Measurements from ENCODE around the gene PPP1R14B. TPM values are rescaled to one million over a fixed set of nuclear protein-coding genes. Genes with fewer than 3 reads are reported as not detected.
A peak's percentile ranks its signal among the peaks of the same experiment; 100 is the strongest.

The PPP1R14B gene
- total RNA-seq, 1 experiment from 2014 or later, result 413 TPM

DNA sequence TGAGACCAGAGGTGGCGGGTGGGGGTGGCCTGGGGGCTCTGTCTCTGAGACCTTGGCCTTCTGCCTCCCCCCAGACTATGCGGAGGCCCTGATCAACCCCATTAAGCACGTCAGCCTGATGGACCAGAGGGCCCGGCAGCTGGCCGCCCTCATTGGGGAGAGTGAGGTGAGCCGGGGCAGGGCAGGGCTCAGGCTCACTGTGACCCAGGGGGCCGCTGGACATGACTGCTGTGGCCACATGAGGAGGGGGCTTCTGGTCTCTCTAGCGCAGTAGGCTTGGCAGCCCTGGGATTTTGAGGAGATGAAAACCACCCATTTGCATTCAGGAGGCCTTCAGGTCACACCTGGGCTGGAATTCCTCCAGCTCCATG is 17.2 kb upstream of the PPP1R14B start:
- no peak for DNase-seq (ENCODE audit: low read depth)
- in situ Hi-C loops (cut with HindIII; ENCODE audit: low pct_unique_long_range_greater_than_20kb, low sequenced_read_pairs), result no loop called here

DNA sequence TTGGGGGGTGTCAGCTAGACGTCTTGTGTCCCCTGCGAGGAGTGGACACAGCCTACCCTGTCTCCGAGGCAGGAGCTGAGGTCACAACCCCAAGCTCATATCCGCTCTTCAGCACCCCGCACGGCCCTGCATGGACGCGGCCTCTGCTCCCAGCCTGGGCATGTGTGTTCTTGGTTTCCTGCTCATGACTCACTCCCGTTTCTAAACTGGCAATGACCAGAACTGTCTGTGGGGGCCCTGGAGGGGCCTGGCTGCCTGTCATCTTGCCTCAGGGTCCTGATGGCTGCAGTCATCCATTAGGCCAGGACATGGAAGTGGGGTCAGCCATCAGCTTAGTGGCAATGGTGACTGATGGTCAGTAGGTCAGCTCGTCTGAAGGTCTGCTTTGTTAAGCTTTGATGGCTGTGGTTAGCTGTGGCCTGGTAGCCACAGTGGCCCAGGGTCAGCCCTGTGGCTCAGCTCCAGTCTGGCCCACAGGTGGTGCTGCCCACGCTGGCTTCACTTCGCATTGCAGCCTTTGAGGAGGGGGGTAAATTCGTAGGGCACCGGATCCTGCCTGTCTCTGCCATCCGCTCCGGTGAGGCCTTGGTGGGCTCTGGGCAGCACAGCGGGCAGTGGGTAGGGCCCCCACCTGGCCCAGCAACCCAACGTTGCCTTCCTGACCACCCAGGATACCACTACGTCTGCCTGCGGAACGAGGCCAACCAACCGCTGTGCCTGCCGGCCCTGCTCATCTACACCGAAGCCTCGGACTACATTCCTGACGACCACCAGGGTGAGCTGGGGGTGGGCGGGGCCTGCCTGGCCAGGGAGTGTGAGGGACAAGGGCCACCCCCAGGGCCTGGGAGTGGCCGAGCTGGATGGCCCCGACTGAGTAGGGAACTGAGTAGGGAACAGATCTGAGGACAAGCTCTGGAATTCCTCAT is 16.5 kb upstream of the PPP1R14B start:
- DNase-seq (ENCODE audit: low read depth), result no peak
- in situ Hi-C loops (cut with HindIII; ENCODE audit: low pct_unique_long_range_greater_than_20kb, low sequenced_read_pairs), result no loop called here

DNA sequence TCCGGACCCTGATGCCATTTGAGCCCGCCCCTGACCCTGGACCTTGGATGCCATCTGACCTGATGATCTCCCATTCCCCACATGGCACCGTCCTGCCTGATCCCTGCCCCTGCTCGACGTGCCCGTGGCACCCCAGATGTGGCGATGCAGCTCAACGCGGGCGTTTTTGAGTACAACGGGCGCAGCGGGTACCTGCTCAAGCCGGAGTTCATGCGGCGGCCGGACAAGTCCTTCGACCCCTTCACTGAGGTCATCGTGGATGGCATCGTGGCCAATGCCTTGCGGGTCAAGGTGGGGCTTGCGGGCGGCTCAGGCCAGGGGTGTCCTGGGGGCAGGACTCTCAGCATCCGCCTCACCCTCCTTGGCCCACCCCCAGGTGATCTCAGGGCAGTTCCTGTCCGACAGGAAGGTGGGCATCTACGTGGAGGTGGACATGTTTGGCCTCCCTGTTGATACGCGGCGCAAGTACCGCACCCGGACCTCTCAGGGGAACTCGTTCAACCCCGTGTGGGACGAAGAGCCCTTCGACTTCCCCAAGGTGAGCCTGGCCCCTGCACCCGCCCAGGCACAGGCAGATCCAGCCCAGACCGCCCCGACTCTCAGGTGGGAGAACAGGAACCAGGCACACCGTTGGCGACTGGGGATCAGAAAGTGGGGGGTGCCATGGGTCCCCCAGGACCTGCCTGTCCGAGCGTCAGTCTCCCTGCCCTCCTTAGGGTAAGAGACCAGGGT is 15.7 kb upstream of the PPP1R14B start:
- in situ Hi-C loops (cut with HindIII; ENCODE audit: low pct_unique_long_range_greater_than_20kb, low sequenced_read_pairs), result no loop called here

DNA sequence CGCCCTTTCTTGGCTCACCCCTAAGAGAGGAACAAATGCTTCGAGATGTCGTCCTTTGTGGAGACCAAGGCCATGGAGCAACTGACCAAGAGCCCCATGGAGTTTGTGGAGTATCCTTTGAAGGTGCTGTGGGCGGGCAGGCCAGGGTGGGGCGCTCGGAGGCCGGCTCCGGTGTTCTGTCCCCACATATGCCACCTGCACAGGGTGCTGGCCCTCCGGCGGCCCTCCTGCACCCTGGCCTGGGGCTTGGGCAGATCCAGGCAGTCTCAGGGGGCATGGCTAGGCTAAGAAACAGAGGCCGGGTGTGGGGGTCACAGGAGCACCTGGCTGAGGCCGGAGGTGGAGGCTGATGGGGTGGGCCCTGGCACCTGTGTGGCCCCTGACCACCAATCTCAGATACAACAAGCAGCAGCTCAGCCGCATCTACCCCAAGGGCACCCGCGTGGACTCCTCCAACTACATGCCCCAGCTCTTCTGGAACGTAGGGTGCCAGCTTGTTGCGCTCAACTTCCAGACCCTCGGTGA is 14.9 kb upstream of the PPP1R14B start:
- no peak for DNase-seq (ENCODE audit: low read depth)
- in situ Hi-C loops (cut with HindIII; ENCODE audit: low pct_unique_long_range_greater_than_20kb, low sequenced_read_pairs), result no loop called here

More for the DNA sequence above, 15.7 kb upstream of the PPP1R14B start:
- DNase-seq (ENCODE audit: low read depth), result no peak

DNA sequence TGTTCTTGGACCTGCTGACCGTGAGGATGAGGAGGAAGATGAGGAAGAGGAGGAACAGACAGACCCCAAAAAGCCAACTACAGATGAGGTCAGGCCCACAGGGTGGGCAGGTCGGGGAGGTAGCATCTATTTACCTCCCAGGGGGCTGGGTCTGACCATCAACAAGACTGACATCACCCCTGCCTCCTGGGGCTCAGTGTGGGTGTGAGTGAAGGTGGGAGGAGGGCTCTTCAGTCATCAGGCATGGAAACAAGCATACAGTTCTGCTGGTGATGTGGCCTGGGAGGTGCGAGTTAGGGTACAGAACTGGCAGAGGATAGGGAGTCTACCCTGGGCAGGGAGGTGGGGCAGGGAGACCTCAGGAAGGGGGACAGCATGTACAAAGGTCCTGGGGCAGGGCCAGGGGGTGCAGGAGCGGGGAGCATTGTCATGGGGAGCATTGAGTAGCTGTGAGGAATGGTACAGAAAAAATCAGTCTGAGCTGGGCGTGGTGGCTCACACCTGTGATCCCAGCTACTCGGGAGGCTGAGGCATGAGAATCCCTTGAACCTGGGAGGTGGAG is 13.5 kb upstream of the PPP1R14B start:
- DNase-seq (ENCODE audit: low read depth), result no peak
- in situ Hi-C loops (cut with HindIII; ENCODE audit: low pct_unique_long_range_greater_than_20kb, low sequenced_read_pairs), result no loop called here

DNA sequence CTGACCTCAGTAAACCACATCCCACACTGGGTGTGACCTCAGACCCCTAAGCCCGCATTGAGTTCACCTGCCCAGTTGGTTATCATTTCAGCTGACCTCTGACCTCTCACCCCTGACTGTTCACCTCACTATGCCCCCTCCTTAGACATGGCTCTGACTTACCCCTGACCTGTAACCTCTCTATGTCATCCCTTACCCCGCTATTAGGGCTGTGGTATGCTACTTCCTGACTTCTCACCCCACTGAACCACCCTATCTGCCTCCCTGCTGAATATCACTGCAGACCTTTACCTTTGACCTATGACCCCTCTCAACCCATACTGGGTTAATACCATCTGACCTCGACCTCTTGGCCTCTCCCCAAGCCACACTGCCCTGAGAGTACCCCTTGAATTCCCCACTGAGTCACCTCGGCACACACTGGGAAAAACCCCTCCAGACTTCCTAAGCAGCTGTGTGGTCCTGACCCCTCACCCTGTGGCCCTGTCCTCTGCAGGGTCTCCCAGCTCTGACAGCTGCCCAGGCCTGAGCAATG is 12.9 kb upstream of the PPP1R14B start:
- DNase-seq (ENCODE audit: low read depth), result no peak
- in situ Hi-C loops (cut with HindIII; ENCODE audit: low pct_unique_long_range_greater_than_20kb, low sequenced_read_pairs), result no loop called here

DNA sequence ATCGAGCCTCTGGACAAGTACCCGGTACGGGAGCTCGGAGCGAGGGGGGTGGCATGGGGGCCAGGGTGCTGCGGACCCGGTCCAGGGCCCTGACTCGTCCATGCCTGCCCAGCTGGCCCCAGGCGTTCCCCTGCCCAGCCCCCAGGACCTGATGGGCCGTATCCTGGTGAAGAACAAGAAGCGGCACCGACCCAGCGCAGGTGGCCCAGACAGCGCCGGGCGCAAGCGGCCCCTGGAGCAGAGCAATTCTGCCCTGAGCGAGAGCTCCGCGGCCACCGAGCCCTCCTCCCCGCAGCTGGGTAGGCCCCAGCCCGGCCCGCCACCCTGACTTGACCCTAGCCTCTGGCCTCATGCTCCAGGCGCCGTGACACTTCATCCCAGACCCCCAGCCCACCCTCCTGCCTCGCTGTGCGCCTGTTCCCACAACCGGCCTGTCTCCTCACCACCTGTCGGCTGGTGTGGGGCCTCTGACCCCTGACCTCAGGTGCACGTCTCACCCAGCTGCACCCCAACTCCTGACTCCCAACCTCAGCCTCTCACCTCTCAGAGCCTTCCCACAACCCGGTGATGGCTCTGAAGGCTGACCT is 12.3 kb upstream of the PPP1R14B start:
- in situ Hi-C loops (cut with HindIII; ENCODE audit: low pct_unique_long_range_greater_than_20kb, low sequenced_read_pairs), result no loop called here

DNA sequence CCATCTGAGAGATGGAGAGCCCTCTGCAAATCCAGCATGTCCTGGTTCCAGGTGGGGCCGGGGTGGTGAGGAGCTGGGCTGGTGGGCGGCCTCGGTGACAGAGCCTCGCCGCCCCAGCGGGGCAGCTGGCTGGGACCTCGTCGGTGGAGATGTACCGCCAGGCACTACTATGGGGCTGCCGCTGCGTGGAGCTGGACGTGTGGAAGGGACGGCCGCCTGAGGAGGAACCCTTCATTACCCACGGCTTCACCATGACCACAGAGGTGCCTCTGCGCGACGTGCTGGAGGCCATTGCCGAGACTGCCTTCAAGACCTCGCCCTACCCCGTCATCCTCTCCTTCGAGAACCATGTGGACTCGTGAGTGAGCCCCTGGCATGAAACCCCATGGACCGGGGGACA is 11.6 kb upstream of the PPP1R14B start:
- in situ Hi-C loops (cut with HindIII; ENCODE audit: low pct_unique_long_range_greater_than_20kb, low sequenced_read_pairs), result no loop called here
- DNase-seq (ENCODE audit: low read depth), result no peak

More for the DNA sequence above, 12.3 kb upstream of the PPP1R14B start:
- no peak for DNase-seq (ENCODE audit: low read depth)

DNA sequence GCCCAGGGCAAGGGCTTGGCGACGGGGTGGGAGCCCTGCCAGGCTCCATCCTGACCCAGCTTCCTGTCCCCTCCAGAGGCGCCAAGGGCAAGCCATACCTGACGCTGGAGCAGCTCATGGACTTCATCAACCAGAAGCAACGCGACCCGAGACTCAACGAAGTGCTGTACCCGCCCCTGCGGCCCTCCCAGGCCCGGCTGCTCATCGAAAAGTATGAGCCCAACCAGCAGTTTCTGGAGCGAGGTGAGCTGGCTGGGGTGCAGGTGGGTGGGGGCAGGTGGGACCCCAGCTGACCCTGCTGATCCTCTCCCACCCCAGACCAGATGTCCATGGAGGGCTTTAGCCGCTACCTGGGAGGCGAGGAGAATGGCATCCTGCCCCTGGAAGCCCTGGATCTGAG is 9.6 kb upstream of the PPP1R14B start:
- no peak for DNase-seq (ENCODE audit: low read depth)
- in situ Hi-C loops (cut with HindIII; ENCODE audit: low pct_unique_long_range_greater_than_20kb, low sequenced_read_pairs), result no loop called here

DNA sequence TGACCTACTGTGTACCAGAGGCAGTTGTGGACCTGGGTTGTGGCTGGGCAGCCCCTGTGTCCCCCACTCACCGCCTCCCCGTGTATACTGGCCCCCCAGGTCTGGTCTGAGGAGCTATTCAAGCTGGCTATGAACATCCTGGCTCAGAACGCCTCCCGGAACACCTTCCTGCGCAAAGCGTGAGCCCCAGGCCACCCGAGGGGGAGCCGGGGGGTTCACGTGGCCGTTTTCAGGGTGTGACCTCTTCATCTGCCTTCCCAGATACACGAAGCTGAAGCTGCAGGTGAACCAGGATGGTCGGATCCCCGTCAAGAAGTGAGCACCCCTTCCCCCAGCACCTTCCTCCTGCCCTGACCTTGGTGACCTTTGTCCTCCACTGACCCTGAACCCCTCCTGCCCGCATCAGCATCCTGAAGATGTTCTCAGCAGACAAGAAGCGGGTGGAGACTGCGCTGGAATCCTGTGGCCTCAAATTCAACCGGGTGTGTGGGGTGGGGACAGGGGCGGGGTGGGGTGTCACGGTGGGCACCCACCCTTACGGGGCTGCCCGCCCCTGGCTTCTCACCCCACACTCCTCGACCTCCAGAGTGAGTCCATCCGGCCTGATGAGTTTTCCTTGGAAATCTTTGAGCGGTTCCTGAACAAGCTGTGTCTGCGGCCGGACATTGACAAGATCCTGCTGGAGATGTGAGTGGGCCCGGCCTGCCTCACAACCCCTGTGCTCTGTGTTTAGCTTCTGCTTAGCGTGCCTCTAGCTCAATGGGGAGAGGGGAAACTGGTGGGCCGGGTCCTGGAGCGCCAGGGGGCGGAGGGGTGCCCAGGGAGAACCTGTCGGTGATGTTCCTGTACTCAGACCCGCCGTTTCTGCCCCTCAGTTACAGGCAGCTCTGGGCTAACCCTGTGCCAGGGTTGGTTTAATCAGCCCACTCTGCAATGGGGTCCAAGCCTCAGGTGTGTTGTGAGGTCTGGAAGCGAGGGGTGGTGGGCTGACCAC is 8.7 kb upstream of the PPP1R14B start:
- no peak for DNase-seq (ENCODE audit: low read depth)
- in situ Hi-C loops (cut with HindIII; ENCODE audit: low pct_unique_long_range_greater_than_20kb, low sequenced_read_pairs), result no loop called here

DNA sequence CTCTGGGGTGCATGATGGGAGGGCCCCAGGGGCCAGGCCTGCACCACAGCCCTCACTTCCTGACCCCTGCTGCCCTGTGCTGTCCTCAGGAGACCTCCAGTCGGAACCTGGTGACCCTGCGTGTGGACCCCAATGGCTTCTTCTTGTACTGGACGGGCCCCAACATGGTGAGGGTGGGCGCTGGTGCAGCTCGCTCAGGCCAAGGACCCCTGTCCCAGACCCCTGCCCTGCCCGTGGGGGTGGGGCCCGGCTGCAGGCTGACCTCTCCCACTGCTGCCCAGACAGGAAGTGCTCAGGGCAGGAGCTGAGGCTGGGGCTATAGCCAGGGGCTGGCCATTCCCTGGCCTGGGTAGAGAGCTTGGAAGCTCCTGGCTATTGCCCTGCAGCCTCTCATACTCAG is 7.6 kb upstream of the PPP1R14B start:
- in situ Hi-C loops (cut with HindIII; ENCODE audit: low pct_unique_long_range_greater_than_20kb, low sequenced_read_pairs), result no loop called here
- no peak for DNase-seq (ENCODE audit: low read depth)

DNA sequence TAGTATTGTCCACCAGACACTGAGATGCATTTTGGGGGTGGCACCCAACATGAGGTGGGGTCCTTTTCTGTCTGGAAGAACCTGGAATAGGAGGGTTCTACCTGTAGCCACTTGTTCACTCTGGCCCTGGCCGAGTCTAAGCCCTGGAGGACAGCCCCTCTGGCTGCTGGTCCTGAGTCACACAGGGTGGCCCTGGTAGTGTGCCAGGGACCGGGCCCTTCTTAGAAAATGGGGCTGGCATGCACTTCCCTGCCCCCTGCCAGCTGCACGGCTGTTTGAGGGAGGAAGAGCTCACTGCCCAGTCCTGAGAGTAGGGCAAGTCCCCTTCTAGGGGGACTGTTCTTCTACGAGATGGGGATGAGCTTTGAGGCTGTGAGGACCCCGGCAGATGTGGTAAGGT is 6.7 kb upstream of the PPP1R14B start:
- no peak for DNase-seq (ENCODE audit: low read depth)
- in situ Hi-C loops (cut with HindIII; ENCODE audit: low pct_unique_long_range_greater_than_20kb, low sequenced_read_pairs), result no loop called here

DNA sequence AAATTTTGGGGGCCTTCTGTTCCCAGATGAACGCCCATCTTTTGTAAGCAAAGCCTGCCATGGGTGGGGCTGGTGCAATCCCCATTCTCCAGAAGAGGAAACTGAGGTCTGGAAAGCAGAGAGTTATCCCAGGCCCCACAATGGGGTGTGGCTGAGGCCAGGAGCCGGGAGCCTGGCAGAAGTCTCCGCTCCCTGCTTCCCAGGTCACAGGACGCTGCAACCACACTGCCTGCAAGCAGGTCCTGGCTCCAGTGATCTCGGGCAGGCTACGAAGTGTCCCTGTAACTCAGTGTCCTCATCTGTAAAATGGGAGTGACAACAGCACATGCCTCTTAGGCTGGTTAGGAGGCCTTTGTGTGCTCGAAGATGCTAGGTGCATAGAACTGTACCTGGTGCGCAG is 6.3 kb upstream of the PPP1R14B start:
- no peak for DNase-seq (ENCODE audit: low read depth)
- in situ Hi-C loops (cut with HindIII; ENCODE audit: low pct_unique_long_range_greater_than_20kb, low sequenced_read_pairs), result no loop called here

DNA sequence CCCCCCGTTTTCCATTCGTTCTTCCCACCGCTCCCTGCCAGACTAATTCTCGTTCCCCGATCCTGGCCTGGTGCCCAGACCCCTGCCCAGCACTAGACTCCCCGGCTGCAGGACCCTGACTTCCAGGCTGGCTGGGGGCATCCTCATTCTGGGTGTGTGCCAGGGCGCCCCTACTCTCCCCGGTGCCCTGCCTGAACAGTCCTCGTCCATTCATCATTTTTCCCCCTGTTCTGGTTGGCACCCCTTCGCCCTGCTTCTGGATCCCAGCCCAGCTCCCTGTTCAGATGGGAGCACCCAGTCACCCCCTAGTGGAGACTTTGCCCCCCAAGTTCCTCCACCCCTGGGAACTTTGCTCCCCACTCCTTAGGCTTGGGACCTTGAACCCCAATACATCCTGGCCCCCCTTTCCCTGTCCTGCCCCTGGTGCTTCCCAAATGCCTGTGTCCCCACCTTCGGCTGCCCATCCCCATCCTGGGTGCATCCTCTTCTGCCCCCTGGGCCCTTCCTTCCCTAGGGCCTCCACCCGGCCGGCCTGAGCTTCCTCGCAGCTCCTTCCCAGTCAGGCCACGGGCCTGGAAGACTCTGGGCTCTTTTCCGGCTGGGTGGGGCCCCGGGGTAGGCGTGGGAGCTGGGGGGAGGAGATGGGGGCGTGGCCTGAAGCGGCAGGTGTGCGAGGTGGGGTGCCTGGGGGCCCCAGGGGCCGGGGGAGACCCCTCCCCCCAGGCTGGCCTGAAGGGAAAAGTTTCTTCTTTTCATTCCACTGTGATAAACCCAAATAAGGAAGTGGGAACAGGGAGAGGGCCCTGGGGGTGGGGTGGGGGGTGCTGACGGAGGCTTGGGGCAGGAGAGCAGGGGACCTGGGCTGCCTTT is 5.5 kb upstream of the PPP1R14B start:
- in situ Hi-C loops (cut with HindIII; ENCODE audit: low pct_unique_long_range_greater_than_20kb, low sequenced_read_pairs), result no loop called here
- DNase-seq (ENCODE audit: low read depth), result no peak

DNA sequence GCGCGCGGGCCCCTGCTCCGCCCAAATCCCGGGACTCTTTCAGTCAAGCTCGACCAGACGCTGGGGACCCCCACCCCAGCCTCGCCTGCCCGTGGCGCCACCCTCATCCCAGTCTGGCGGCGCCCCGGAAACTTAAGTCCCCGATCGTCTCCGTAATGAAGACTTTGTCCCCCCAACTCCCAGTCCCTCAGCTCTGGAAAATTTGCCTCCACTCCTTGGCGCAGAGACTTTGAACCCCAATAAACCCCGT is 4.9 kb upstream of the PPP1R14B start:
- in situ Hi-C loops (cut with HindIII; ENCODE audit: low pct_unique_long_range_greater_than_20kb, low sequenced_read_pairs), result no loop called here
- DNase-seq (ENCODE audit: low read depth), result no peak

DNA sequence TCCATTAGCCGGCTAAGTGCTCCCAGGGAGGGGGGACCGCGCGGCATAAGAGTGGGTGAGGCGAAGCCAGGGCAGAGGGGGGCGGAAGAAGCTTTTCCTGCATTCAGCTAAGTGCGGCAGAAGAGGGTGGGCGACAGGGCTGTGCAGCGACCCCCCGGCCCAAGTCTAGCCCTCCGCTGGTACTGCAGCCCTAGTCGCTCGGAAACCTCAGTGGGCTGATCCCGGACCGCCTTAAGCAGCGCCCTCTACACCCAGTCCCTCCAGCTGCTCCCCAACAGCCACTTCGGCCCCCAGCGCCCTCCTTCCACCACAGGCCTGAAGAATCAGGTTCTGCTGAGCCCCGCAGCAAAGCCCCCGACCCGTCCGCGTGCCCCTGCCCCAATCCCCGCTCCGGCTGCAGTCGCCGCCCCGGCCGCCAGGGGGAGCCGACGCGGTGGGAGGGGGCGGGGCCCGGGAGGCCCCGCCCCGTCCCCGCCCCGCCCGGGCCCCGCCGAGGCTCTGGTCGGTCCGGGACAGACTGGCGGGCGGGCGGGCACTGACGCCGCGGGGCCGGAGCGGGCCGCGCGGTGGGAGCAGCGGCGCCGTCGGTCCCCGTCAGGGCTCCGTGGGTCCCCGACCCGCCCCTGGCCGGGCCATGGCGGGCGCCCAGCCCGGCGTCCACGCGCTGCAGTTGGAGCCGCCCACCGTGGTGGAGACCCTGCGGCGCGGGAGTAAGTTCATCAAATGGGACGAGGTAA is 4.4 kb upstream of the PPP1R14B start, which contains the start of gene PLCB3:
Gene PLCB3 (plus strand): TSS at position 515 of the 737 bp plus-strand sequence. CDS start 120 bp downstream, at position 635.
- in situ Hi-C loops (cut with HindIII; ENCODE audit: low pct_unique_long_range_greater_than_20kb, low sequenced_read_pairs), result no loop called here
- peak; percentile 33 for DNase-seq (ENCODE audit: low read depth)

Measured in Caki2 (cell line).